HuH-7.5 (cell line): ENCODE measurements around the gene KLF15.
A peak's percentile ranks its signal among the peaks of the same experiment; 100 is the strongest.
"Not testable (repeated sequence)": the region's sequence is repeated elsewhere in the genome, so short reads cannot be mapped to it uniquely, and the experiment has no call there.

Experiments
- DNase-seq: peaks from one replicate; pipeline ENCODE4 v3.0.0; 2011; ENCODE audit warnings: low spot score

KLF15 gene

GRCh38 chr3:126346466-126346865 lies 10.7 kb downstream of the KLF15 start:
- DNase-seq: no peak

GRCh38 chr3:126345641-126346460 lies 11.4 kb downstream of the KLF15 start:
- DNase-seq: no peak

- DNase-seq: no peak
Measured at GRCh38 chr3:126345231-126345630, 12.0 kb downstream of the KLF15 start.

- DNase-seq: no peak
Measured at GRCh38 chr3:126344380-126345041, 12.7 kb downstream of the KLF15 start.

- DNase-seq: no peak
Measured at GRCh38 chr3:126343649-126344035, 13.6 kb downstream of the KLF15 start.

- no peak for DNase-seq
Measured at GRCh38 chr3:126342991-126343648, 14.1 kb downstream of the KLF15 start.

GRCh38 chr3:126342211-126342610 lies 15.0 kb downstream of the KLF15 start:
- no peak for DNase-seq

GRCh38 chr3:126341755-126342150 lies 15.5 kb downstream of the KLF15 start:
- DNase-seq: no peak

GRCh38 chr3:126340943-126341754 lies 16.1 kb downstream of the KLF15 start:
- DNase-seq: peak; percentile 78

GRCh38 chr3:126340596-126340942 lies 16.6 kb downstream of the KLF15 start:
- DNase-seq: no peak

- DNase-seq: no peak
Measured at GRCh38 chr3:126340081-126340511, 17.1 kb downstream of the KLF15 start.

- DNase-seq: no peak
Measured at GRCh38 chr3:126339466-126339865, 17.7 kb downstream of the KLF15 start.

GRCh38 chr3:126338790-126339288 lies 18.4 kb downstream of the KLF15 start:
- no peak for DNase-seq

- no peak for DNase-seq
Measured at GRCh38 chr3:126337980-126338651, 19.1 kb downstream of the KLF15 start.

GRCh38 chr3:126331812-126332336 lies 25.3 kb downstream of the KLF15 start:
- not testable (repeated sequence) for DNase-seq

- DNase-seq: no peak
Measured at GRCh38 chr3:126329927-126330725, 27.1 kb downstream of the KLF15 start.

- no peak for DNase-seq
Measured at GRCh38 chr3:126326629-126327028, 30.6 kb downstream of the KLF15 start.

GRCh38 chr3:126322181-126322967 lies 34.8 kb downstream of the KLF15 start:
- DNase-seq: no peak

- no peak for DNase-seq
Measured at GRCh38 chr3:126321490-126321889, 35.7 kb downstream of the KLF15 start.
